ENCODE results near the gene IFT88.

The IFT88 gene

GRCh38 chr13:20696073-20696472 is 129.1 kb downstream of the IFT88 start:
- no peak for DNase-seq

DNA sequence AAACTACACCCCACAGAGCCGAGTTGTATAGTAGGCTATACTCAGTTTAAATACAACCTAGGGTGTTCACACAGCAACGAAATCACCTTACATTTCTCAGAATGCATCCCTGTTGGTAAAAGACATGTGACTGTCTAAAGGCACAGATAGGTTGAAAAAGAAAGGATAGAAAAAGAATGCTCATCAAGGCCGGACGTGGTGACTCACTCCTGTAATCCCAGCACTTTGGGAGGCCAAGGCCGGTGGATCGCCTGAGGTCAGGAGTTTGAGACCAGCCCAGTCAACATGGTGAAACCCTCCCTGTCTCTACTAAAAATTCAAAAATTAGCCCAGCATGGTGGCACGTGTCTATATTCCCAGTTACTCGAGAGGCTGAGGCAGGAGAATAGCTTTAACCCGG is 132.8 kb downstream of the IFT88 start:
- DNase-seq, result no peak

- DNase-seq, result no peak
Observed at GRCh38 chr13:20700288-20700687, 133.3 kb downstream of the IFT88 start.

DNA sequence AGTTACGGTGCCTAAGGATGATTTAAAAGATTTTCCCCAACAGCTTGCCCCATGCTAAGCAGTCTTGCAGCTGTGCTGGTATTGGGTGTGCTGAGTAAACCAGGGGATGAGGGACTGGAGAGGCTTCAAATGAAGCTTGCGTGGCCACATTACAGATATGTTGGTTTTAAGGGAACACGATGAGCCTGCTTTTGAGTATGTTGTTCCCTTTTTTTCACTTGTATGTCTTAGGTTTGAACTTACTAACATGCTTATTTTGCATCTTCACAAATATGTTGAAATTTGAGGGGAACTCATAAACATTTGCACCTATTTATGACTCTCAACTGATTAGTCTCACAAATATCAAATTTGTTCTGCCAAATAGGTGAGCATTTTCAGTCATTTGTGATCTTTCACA is 134.5 kb downstream of the IFT88 start:
- DNase-seq, result no peak

DNA sequence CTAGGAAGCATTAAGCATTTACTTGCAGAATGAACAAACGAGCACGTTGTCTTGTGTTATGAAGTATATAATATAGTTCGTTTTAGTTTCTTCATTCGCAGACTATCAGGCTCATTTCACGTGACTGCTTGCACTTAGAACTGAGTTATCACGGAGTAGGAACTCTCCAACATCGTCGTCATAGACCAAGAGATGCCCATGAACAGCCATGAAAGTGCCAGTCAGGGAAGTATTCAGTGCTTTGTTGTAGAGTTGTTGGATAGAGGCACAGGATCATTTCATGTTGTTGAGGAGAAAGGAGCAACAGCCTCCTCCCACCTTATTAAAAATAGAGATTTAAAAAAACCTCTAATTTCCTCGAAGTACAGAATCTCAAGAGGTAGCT is 135.6 kb downstream of the IFT88 start:
- peak; percentile 61 for DNase-seq

DNA sequence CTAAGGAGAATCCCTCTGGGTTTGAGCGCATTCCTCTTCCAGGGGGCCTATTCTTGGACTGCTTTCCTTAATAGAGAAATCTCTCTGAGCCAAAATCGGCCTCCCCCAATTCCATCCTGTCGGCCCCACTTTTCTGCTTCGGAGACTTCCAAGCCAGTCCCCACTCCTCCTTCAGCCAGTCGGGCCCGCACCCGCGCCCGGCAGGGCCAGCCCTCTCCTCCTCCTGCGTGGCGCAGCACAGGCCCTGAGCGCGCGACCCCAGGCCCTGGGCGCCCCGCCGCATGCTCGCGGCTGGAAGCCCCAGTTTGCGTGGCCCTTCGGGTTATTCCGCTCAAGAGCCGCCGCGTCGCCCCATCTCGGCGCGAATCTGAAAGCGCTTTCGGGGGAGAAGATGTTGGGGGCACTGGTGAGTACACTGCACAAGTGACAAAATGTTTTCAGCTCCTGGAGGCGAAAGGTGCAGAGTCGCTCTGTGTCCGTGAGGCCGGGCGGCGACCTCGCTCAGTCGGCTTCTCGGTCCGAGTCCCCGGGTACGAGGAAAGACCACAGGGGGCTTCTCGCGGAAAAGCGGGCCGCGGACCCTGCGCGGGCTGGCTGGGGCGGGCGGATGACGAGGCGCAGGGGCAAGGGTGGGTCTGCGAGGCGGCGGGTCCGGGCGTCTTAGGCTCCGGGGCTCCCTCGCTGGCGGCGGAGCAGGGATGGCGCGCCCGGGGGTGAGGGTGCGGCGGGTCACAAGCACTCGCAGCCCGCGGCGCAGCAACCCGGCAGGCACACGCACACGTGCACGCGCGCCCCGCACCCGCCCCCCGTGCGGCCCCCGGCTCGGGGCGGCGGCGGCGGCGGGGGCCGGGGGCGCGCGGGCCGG is 136.2 kb downstream of the IFT88 start, which contains the start of gene IL17D:
Gene IL17D (plus strand): TSS at position 785 of the 865 bp plus-strand sequence. CDS start 303 bp downstream, outside the sequence.
- DNase-seq, result peak; percentile 66

- DNase-seq, result peak; percentile 81
Observed at GRCh38 chr13:20703780-20704458, 137.0 kb downstream of the IFT88 start.

- peak; percentile 64 for DNase-seq
Observed at GRCh38 chr13:20704459-20705069, 137.6 kb downstream of the IFT88 start.

DNA sequence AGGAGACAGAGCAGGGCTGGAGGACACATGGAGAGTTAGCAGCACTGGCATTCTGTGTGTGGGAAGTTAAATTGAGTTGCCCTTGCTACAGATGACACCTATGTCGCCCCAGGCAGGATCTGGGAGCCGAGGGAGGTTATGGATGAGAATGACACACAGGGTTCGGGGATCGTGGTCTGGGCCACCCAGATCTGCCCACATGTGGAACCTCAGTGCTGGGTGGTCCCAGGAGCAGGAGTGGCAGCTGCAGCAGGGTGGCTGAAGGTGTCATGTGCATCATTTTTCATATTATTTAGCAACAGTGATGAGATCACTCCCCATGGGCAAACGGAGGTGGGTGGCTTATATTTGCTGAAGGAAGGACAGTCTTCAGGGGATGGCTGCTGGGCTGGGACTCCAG is 139.7 kb downstream of the IFT88 start:
- no peak for DNase-seq

GRCh38 chr13:20708216-20708615 is 141.3 kb downstream of the IFT88 start:
- no peak for DNase-seq

- no peak for DNase-seq
Observed at GRCh38 chr13:20709369-20709768, 142.4 kb downstream of the IFT88 start.

DNA sequence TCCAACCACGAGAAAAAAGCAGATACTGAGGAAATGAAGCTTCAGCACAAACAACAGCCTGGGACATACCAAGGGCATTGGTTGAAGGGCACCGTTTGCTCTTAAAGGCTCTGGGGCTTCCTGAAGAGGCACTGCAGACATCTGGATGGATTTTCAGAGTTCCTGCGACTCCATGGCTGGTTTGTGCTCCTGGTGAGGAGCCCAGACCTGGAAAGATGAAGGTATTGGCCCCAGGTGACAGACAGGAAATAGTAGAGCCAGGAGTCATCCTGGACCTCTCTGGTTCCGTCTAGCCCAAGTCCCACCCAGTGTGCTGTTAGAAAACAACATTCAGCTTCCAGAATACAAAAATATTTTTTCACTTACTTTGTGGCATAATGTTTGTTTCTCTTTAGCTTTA is 142.8 kb downstream of the IFT88 start:
- DNase-seq, result no peak

DNA sequence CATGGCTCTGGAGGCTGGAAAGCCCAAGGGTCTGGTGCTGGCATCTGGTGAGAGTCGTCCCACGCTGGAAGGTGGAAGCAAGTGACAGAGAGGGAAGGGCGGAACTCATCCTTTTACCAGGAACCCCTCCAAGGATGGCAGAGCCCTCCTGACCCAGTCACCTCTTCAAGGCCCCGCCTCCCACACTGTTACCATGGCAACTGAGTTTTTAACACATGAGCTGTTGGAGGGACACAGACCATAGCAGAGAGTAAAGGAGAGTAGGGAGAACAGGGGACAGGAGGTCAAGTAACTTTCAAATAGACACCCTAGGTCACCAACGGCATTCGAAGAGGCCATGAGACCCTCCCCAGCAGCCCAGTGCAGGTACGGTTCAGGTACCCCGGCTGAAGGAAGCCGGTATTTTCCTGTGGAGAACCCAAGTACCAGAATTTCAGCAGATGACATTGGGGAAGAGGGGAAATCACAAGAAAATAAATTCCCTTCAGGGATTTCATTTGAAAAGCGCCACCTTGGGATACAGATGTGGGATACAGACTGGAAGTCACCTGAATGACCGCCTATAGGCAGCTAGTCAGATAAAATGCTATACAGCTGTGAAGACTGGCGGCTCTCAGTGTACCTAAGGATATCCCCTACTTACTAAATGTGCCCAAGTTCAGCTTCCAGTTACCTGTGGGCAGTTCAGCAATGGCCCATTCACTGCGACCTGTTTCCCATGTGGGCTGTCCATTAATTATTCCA is 144.5 kb downstream of the IFT88 start:
- no peak for DNase-seq

GRCh38 chr13:20713014-20713376 is 146.0 kb downstream of the IFT88 start:
- DNase-seq, result no peak

DNA sequence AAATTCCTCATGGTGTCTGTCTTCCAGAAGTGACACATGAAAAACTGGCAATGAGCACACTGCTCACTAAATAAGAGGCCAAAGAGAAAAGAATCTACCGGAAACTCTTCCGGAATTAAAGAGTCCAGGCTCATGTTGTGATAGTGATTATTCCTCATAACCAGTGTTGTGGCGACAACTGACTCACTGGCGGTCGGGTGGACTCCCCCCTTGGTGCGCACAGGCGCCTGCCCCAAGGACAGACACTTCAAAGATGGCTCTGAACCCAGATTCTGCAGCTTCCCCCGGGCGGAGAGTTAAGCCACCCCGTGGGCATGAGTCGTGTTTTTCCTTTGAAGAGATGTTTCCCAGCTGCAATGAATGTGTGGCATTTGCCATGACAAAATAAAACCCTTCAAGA is 146.8 kb downstream of the IFT88 start:
- no peak for DNase-seq

GRCh38 chr13:20714161-20714560 is 147.2 kb downstream of the IFT88 start:
- DNase-seq, result no peak

DNA sequence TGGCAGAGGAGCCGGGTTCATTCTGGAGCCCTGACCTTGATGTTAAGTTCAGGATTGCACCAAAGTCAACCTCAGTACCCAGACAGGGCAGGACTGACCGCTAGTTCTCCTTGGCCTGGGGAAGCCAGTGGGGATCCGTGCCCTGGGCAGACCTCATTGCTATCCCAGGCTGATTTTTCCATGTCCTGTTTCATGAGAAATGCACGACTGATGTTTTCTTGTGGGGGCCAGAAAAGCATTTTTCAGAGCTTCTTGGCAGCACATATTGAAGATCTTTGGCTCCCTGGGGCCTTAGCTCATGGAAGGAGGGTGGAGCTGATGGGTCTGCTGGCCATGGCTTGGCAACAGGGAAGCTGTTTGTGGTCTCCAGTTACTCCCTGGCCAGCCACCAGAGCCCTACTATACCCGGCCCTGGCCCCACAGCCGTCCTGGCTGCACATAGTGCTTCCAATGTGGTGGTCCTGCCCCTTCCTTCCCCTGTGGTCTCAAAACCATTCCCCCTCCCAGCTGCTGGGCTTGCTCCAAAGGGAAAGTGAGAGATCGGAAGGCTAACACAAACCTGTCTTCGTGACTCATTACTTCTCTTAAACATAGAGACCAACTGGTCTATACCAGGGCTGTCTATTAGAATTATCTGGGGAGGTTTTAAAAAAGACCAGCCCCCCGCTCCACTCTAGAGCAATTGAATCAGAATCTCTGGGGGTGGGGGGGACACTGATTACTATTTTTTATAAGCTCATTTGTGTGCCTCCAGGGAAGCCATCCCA is 147.8 kb downstream of the IFT88 start:
- DNase-seq, result no peak

DNA sequence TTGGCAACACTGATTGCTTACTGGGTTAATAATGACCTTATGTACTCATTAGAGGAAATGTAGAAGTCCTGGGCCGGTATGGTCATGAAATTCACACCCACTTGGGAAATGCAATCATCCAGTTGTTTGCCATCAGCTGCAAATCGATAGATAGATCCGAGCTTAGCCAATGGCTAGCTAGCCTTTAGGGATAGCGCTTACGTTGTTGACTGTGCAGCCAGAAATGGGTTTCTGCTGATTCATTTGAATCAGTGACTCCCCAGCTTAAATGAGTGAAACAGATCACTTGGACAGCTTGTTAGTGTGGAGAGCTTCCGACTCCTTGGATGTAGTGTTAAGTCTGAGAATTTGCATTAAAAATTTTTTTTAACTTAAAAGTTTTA is 148.4 kb downstream of the IFT88 start:
- no peak for DNase-seq

GRCh38 chr13:20716951-20717350 is 150.0 kb downstream of the IFT88 start:
- no peak for DNase-seq

- DNase-seq, result no peak
Observed at GRCh38 chr13:20717581-20718542, 150.9 kb downstream of the IFT88 start.

DNA sequence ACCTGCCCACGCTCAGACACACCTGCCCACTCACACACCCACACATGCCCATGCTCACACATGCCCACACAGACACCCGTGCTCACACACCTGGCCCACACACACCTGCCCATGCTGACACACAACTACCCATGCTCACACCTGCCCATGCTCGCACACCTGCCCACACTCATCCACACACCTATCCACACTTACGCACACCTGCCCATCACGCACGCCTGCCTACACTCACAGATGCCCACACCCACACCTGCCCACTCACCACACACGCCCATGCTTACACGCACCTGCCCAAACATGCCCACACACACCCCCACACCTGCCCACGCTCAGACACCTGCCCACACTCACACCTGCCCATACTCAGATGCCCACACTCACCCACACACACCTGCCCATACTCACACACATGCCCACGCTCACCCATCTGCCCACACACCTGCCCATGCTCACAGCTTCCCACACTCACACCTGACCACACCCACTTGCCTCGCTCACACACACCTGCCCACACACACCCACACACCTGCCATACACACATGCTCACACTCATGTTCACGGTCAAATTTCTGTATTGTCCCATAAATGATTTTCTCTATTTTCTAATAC is 152.1 kb downstream of the IFT88 start:
- no peak for DNase-seq
